ENCODE results near the gene NUP214.
"Not testable (repeated sequence)": the region's sequence is repeated elsewhere in the genome, so short reads cannot be mapped to it uniquely, and the experiment has no call there.

The NUP214 gene

DNA sequence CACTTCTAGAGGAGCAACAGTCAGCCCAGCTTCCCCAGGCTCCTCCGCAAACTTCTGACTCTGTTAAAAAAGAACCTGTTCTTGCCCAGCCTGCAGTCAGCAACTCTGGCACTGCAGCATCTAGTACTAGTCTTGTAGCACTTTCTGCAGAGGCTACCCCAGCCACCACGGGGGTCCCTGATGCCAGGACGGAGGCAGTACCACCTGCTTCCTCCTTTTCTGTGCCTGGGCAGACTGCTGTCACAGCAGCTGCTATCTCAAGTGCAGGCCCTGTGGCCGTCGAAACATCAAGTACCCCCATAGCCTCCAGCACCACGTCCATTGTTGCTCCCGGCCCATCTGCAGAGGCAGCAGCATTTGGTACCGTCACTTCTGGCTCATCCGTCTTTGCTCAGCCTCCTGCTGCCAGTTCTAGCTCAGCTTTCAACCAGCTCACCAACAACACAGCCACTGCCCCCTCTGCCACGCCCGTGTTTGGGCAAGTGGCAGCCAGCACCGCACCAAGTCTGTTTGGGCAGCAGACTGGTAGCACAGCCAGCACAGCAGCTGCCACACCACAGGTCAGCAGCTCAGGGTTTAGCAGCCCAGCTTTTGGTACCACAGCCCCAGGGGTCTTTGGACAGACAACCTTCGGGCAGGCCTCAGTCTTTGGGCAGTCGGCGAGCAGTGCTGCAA is 72.8 kb downstream of the NUP214 start:
- no peak for FAIRE-seq

GRCh38 chr9:131201856-131202255 is 76.5 kb downstream of the NUP214 start:
- no peak for FAIRE-seq

DNA sequence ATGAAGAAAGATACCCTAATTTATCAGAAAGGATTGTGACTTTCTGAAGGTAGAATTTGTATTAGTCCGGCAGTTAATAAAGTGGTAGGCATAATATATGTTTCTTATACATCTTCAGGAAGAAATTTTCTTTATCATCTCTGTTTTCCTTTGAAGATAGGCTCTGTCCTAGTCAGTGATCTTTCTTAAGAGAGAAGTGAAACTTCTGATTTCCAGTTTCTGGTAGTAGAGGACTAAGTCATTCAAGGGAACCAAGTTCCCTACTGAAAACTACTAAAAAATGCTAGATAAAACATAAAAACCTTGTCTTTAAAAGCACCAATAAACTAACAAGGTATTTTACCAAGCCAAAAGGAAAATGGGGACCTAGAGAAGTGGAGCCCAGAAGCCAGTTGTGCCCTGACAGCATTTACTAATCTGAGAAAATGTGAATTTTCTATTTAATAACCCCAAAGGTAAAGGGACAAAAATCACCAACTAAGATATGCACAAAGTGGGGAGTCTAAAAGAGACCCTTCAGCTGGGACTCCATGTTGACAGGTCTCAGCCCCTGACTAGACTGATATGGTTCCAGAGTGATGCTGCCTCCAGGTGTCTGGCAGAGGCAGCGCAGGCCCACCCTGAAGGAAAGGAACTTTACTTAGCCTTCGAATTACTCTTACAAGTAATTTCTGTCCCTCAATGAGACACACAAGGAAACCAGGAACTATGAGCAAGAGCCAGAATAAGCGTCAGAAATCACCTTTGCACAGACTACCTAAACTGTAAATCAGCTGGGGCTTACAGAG is 78.2 kb downstream of the NUP214 start:
- no peak for FAIRE-seq

- no peak for FAIRE-seq
These were observed 78.9 kb downstream of the NUP214 start for GRCh38 chr9:131204285-131204684.

DNA sequence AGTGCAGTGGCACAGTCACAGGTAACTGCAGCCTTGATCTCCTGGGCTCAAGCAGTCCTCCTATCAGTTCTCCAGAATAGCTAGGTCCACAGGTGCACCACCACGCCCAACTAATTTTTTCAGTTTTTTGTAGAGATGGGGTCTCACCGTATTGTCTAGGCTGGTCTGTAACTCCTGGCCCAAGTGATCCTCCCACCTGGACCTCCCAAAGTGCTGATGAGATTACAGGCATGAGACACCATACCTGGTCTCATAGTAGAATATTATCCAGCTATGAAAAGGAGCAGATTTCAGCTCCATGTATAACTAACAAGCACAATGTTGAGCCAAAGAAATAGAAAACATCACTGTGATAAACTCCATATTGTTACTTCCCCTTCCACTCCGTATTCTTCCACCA is 81.1 kb downstream of the NUP214 start:
- FAIRE-seq: no peak

DNA sequence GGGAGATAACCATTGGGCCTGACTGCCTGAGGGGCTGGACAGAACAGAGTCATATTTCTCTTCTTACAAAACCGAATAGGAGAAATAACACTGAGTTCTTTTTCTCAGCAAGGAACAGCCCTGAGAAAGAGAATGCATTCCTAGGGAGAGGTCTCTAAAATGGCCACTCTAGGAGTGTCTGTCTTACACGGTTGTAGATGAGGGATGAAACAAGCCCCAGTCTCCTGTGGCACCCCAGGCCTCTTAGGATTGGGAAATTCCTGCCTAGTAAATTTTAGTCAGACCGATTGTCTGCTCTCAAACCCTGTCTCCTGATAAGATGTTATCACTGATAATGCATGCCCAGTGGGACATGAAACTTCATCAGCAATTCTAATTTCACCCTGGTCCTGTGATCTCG is 86.5 kb downstream of the NUP214 start:
- not testable (repeated sequence) for FAIRE-seq

- FAIRE-seq: no peak
These were observed 89.0 kb downstream of the NUP214 start for GRCh38 chr9:131214286-131214856.

DNA sequence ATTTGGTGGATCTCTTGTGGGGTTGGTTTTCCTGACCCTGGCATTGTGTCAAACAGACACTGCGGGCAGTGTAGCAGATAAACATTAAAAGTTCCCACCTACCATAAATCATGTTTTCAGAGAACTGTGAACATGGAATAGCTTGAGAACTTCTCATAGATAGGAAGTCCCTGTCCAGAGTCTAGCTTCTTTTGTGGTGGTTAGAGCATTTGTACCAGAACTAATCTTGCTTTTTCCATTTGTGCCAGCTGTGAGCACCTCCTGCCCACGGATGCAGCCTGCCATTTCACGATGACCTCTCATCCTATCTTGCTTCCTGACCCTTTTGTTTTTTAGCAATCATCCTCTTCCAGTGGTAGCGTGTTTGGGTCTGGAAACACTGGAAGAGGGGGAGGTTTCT is 89.5 kb downstream of the NUP214 start:
- no peak for FAIRE-seq

GRCh38 chr9:131216806-131217205 is 91.4 kb downstream of the NUP214 start:
- FAIRE-seq: no peak

DNA sequence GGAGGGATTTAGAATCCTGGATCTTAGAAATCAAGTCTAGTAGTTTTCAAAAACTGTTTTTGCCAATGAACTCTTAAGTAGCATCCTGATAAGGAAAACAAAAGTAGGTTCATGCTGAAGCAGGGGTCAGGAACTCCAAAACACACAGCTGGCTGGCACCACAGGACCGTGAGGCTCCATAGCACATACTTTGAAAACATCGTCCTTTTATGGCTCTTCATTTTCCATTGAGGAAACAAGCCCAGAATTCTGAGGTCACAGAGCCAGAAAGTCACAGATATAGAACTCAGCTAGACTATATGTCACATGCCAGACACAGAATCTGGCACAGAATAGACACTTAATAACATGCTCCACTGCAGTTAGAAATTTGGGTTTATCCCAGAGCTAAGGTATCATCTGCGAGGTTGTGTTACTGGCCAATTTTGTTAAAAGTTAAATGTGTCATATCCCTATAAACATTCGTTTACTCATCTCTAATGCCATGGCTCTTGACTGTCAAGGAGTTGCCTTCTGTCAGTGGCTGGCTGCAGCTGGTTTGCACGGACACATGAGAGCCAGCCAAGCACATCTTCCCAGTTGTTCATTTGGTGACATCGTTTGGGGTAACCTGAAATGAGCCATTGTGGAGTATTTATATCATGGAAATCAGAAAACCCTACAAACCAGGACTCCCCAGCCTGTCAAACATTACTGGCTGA is 92.1 kb downstream of the NUP214 start:
- FAIRE-seq: no peak

DNA sequence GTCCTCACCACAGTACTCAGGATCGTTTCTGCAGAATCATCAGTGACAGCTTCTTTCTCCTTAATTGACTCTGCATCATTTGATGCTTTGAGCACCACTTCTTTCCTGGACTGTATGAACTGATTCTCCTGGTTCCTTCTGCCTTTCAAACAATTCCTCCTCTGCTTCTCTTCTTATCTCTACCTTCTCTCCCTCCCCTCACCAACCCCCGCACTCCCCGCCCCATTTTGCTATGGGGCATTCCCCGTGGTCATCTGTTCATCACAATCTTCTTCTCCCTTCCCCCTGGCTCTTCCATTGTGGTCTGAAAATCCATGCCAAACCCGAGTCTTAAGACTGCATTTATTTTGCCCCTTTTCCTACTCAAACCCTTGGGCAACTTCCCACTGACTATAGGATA is 93.0 kb downstream of the NUP214 start:
- FAIRE-seq: no peak

DNA sequence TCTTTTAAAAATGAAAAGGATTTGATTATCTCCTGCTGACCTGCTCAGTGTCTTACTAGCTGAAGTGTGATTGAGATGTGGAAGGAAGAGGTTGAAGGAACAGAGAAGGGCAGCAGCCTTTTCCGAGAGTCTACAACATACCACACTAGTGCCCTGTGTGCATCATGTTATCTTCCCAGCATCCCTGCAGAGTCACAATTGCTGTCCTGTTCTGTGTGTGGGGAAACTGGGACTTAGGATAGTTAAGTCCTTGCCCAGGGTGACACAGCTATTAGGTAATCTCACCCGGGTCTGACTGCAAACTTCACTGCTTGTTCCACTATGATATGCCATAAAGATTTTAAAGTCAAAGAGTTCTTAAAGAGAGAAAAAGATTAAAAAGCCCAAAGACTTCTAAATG is 95.1 kb downstream of the NUP214 start:
- FAIRE-seq: no peak

GRCh38 chr9:131222460-131222859 is 97.1 kb downstream of the NUP214 start:
- no peak for FAIRE-seq

- no peak for FAIRE-seq
These were observed 100.8 kb downstream of the NUP214 start for GRCh38 chr9:131226226-131226625.

DNA sequence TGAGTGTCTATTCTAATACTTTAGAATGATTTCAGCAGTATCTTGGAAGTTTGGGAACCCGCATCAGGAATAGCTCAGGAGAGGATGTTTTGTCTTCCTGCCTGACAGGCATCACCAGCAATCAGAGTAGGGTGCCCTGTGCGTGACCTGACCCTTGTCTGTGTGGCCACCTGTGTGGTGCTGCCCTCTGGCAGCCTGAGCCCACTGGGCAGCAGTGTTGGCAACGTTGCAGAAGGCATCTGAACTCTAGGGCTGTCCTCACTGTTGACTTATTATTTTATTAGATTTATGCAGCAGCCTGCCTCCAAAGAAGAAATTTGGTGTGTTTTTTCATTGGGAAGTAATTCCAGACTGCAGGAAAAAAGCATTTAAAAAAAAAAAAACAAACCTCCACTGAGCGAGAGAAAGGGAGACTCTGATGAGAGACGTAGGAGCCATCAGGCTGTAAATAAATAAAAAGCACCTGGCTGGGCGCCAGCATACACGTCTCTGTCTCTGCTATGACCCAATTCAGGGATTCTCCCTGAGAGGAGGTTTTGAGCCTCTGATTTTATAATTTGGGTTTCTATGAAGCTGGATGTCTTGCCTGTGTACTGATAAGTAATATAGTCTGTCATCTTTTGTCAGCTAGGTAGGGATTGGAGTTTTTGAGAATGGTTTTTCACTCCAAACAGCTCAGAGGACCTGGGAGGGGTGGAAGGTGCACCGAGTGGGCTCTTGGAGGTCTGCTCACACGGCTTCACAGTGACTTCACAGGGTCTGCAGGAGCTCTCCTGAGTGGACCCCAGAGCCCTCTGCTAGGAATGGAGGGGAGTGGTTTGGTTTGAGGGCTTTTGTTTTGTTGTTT is 101.9 kb downstream of the NUP214 start:
- FAIRE-seq: no peak

DNA sequence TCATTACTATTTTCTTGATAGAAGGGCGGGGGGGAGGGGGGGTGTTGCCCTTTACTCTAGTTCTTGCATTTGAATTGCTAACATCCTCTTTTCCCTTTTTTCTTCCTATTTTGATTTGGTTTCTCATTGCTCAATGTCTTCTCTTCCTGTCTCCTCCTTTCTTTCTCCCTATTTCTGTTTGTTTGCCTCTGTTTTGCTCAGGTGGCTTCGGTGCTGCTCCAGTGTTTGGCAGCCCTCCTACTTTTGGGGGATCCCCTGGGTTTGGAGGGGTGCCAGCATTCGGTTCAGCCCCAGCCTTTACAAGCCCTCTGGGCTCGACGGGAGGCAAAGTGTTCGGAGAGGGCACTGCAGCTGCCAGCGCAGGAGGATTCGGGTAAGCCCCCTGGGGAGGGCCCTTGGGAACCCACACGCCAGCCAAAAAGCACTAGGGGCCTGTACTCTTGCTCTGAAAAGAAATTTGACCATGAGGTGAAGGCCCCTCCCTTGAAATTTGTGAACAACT is 102.6 kb downstream of the NUP214 start:
- FAIRE-seq: no peak

DNA sequence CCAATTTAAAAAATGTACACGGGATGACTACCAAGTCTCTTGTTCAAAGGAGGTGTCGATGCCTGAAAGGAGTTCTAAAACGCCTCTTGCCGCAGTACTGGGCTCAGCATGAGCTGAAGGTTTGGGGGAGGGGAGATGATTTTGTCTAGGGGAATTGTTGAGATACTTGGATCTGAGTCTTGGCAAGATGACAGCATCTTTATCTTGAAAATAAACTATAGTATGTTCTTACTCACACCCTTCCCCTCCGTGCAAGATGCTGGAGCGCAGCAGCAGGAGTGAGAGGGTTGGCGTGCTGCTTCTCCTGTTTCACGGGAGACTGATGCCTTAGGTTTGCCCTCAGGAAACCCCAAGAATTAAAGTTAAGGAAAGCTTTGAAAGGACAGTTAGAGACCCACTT is 103.6 kb downstream of the NUP214 start:
- no peak for FAIRE-seq

DNA sequence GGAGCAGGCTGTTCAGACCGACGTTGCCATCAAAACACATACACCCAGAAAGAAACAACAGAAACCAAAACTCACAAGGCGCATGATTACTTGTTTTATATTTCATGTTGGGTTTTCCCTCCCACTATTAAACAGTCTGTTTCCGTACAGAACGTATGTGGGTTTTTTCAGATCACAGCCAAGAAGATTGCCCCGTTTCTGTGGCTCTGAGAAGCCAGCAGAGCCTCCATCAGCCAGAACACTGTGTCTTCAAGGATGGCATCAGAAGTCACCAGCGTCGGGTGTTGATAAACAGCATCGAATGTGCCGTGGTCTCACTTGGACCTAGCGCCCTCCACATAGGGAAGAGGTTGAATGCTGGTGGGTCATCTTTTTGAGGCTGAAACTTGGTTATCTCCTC is 108.2 kb downstream of the NUP214 start:
- FAIRE-seq: no peak

DNA sequence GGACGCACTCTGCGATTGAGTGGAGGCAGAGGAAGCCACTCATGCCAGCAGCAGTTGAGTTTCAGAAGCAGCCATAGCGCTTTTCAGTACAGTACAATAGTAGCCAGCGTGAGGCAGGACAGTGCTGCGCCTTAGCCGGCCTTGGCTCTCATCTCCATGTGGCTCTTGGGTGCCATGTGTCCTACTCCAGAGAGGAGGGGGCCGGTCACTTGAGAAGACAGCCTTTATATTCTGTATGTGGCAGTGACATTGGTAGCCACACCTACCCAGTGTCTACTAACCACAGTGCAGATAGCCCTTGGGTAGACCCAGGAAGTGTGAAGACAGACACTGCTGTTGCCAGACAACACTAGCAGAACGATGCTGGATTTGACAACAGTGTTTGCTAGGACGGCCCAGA is 108.6 kb downstream of the NUP214 start:
- FAIRE-seq: no peak

DNA sequence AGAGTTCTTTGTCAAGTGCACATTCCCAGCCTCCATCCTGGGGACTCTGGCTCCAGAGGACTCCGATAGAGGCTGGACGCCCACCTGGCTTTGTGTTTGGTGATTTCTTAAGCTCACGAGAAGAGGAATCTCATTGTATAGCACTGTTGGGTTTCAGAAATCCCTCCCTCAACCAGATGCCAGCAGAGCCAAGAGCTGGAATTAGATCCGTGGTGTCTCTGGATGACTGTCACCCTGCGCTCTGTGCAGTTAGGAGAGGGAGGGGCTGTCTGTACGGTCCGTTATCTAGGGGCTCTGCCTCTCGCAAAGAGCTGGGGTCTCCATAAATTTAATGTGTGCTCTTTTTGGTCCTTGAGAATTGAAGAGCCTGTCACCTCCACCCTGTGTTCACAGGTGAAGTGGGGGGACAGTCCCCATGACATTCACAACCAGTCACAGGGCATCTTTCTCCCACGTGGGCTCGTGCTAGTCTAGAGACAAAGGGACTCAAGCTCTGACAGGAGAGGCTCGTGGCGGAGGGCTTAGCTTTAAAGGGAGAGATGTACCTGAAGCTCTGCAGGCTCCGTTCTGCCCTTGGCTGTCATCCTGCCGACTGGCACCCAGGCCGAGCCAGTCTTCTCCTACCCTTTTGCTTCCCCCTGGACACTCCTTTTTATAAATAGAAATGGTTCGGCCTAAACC is 109.6 kb downstream of the NUP214 start:
- no peak for FAIRE-seq

- no peak for FAIRE-seq
These were observed 110.1 kb downstream of the NUP214 start for GRCh38 chr9:131235480-131235851.

- FAIRE-seq: no peak
These were observed 110.8 kb downstream of the NUP214 start for GRCh38 chr9:131236161-131236560.

Data from endometrium (tissue), 2 donors.